CD4-positive, CD25-positive, alpha-beta regulatory T cell (primary cell): Measurements from ENCODE around the gene ALS2. TPM values are rescaled to one million over a fixed set of nuclear protein-coding genes. Genes with fewer than 3 reads are reported as not detected.

Experiments used
- ATAC-seq, 2 donors: fragments of 150-1000 bp; cut with Tn5 transposase; one replicate each; pipeline ENCODE4 v1.10.0; 2021; ENCODE audit warnings: low read depth in 2 of 2, moderate number of reproducible peaks in 2 of 2, moderate library complexity in 1 of 2
- DNase-seq, 3 donors: peaks; one replicate each; pipeline versions ENCODE4 v3.0.0 to v3.0.0-alpha.2; 2012 to 2022; ENCODE audit warnings: mixed read lengths in 1 of 3
- H3K27ac ChIP-seq: one replicate; pipeline ENCODE4 v1.7.0; 2013; ENCODE audit warnings: mild to moderate bottlenecking, low read length; ENCODE audit not compliant: insufficient read depth, poor library complexity, severe bottlenecking
- H3K27me3 ChIP-seq: one replicate; pipeline ENCODE4 v1.7.0; 2013; ENCODE audit warnings: low read length; ENCODE audit not compliant: control insufficient read depth, insufficient read depth
- H3K36me3 ChIP-seq: one replicate; pipeline ENCODE4 v1.7.0; 2013; ENCODE audit warnings: mild to moderate bottlenecking, low read length, moderate library complexity; ENCODE audit not compliant: control insufficient read depth, insufficient read depth
- H3K4me1 ChIP-seq: 2 replicates; pipeline ENCODE4 v1.7.0; 2013; ENCODE audit warnings: mild to moderate bottlenecking, low read length; ENCODE audit not compliant: insufficient read depth, control insufficient read depth, poor library complexity, severe bottlenecking
- H3K4me3 ChIP-seq: one replicate; pipeline ENCODE4 v1.7.0; 2013; ENCODE audit warnings: low read depth, mild to moderate bottlenecking, low read length, moderate library complexity
- H3K9me3 ChIP-seq, 2 experiments: 1 replicate in 1 of 2; 2 replicates in 1 of 2; pipeline ENCODE4 v1.7.0; 2013; ENCODE audit warnings: low read length in 2 of 2, mild to moderate bottlenecking in 1 of 2, moderate library complexity in 1 of 2; ENCODE audit not compliant: control insufficient read depth in 2 of 2
- H3K27ac Mint-ChIP-seq, 3 donors: one replicate each; pipeline ENCODE4 v1.8.0; 2020 to 2022; ENCODE audit warnings: mild to moderate bottlenecking in 3 of 3, mixed read lengths in 3 of 3, moderate library complexity in 2 of 3
- H3K27me3 Mint-ChIP-seq: one replicate; pipeline ENCODE4 v1.8.0; 2022; ENCODE audit warnings: mild to moderate bottlenecking, mixed read lengths
- H3K36me3 Mint-ChIP-seq: one replicate; pipeline ENCODE4 v1.8.0; 2020; ENCODE audit warnings: mixed read lengths
- H3K4me1 Mint-ChIP-seq, 4 donors: one replicate each; pipeline ENCODE4 v1.8.0; 2020 to 2022; ENCODE audit warnings: mixed read lengths in 4 of 4, mild to moderate bottlenecking in 1 of 4
- H3K4me3 Mint-ChIP-seq, 4 donors: one replicate each; pipeline ENCODE4 v1.8.0; 2020 to 2022; ENCODE audit warnings: mild to moderate bottlenecking in 4 of 4, mixed read lengths in 4 of 4, moderate library complexity in 3 of 4
- H3K9me3 Mint-ChIP-seq, 7 donors: one replicate each; pipeline ENCODE4 v1.8.0; 2020 to 2022; ENCODE audit warnings: mixed read lengths in 7 of 7, mild to moderate bottlenecking in 3 of 7, moderate library complexity in 2 of 7
- polyA plus RNA-seq, 4 donors: library from polyadenylated mRNA; unstranded; fragments of 300-500 nt; fragmentation: Illumina TruSeq; gene quantifications; one replicate each; pipeline ENCODE4 v1.2.3, GENCODE V29; 2021
- total RNA-seq: library from RNA; stranded (reverse); gene quantifications from one replicate; pipeline ENCODE4 v1.2.3, GENCODE V29; 2022

Gene ALS2
- total and polyA plus RNA-seq, 5 donors from 2014 or later: 3.4 to 9.9 (median 4.3) TPM

- ATAC-seq (no peak), DNase-seq (no peak)
- Mint-ChIP-seq H3K36me3 (no peaks in the 10 kb centered on the region), H3K4me1 (no peaks in the 10 kb centered on the region), H3K27me3 (peaks cover 39% of the 10 kb centered on the region), H3K27ac (peak overlapping the region in 1 of 3 donors; percentile 47), H3K9me3 (no peaks in the 10 kb centered on the region), H3K4me3 (no peak overlapping the region)
- peaks cover 11% of the 10 kb centered on the region for H3K27me3 ChIP-seq
- no peaks in the 10 kb centered on the region for H3K9me3 ChIP-seq
- no peak overlapping the region for H3K27ac ChIP-seq
- no peaks in the 10 kb centered on the region for H3K36me3 ChIP-seq
- H3K4me3 ChIP-seq: no peak overlapping the region
- no peaks in the 10 kb centered on the region for H3K4me1 ChIP-seq
Observed at GRCh38 chr2:201798252-201798913, 17.6 kb upstream of the ALS2 start.

- Histone ChIP-seq H3K4me1 (no peaks in the 10 kb centered on the region), H3K27ac (no peak overlapping the region), H3K9me3 (no peaks in the 10 kb centered on the region), H3K27me3 (peaks cover 8% of the 10 kb centered on the region), H3K4me3 (no peak overlapping the region), H3K36me3 (no peaks in the 10 kb centered on the region)
- no peak for ATAC-seq
- no peaks in the 10 kb centered on the region for H3K36me3 Mint-ChIP-seq
- no peak overlapping the region for H3K27ac Mint-ChIP-seq
- no peak for DNase-seq
- no peaks in the 10 kb centered on the region for H3K9me3 Mint-ChIP-seq
- H3K4me1 Mint-ChIP-seq: no peaks in the 10 kb centered on the region
- H3K27me3 Mint-ChIP-seq: peaks cover 30% of the 10 kb centered on the region
- H3K4me3 Mint-ChIP-seq: no peak overlapping the region
Observed at GRCh38 chr2:201797175-201797840, 16.6 kb upstream of the ALS2 start.

DNA sequence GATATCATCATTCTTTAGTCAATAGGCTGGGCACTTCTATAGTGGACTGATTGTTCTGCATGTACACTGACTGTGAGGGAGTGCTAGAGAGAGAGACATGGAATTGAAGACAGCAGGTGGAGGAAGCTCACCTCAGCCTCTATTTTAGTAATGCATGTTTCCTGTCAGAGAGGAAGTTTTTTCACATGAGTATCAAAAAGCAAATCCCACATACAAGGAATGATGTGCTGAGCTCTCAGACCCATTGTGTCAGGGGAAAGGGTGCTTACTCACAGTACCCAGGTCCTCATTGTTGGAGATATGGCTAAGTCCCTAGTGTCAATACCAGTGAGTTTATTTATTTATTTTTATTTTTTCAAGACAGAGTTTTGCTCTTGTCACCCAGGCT, 15.7 kb upstream of the ALS2 start:
- Mint-ChIP-seq H3K9me3 (no peaks in the 10 kb centered on the region), H3K4me1 (no peaks in the 10 kb centered on the region), H3K36me3 (no peaks in the 10 kb centered on the region), H3K27ac (no peak overlapping the region), H3K27me3 (peaks cover 30% of the 10 kb centered on the region), H3K4me3 (no peak overlapping the region)
- H3K27ac ChIP-seq: no peak overlapping the region
- no peaks in the 10 kb centered on the region for H3K36me3 ChIP-seq
- H3K27me3 ChIP-seq: peaks cover 2% of the 10 kb centered on the region
- DNase-seq (no peak), ATAC-seq (no peak)
- no peaks in the 10 kb centered on the region for H3K4me1 ChIP-seq
- no peaks in the 10 kb centered on the region for H3K9me3 ChIP-seq
- no peak overlapping the region for H3K4me3 ChIP-seq

DNA sequence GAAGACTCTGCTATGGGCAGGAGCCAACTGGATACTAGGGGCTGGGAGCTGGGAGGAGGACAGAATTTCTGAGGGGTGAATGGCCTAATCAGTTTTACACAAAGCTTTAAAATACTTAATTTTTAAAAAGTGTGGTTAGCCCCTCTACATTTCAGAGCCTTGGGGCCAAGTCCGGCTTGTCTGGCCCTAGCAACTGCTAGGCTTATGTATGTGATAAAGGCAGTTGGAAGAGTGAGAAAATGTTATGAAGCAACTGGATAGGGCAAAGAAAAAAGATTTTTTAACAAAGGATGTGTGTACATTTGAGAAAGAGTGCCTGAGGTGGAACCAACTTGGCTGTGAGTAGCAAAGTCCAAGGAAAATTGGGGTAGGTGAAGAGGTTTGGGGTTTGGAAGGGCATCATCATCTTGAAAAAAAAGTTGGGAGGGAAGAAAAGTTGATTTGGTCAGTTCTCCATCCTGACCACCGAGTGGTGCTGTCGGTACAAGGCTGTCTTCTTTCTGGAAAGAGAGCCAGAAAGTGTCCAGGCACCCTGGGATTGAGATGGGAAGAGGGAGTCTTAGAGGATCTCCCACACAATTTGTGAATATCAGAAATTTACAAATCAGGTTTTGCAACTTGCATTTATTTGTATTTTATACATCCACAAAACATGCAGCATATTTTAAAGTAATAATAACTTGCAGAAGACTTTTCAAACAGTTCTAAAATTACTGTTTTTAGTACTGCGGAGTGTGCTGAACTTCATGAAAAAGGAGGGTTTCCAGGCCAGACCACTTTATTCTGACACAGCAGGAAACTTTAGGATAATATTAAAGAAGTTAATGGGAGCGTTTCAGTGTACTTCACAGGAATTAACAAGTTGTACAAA, 15.1 kb upstream of the ALS2 start:
- Mint-ChIP-seq H3K27me3 (peaks cover 26% of the 10 kb centered on the region), H3K36me3 (no peaks in the 10 kb centered on the region), H3K4me3 (no peak overlapping the region), H3K9me3 (no peaks in the 10 kb centered on the region), H3K27ac (no peak overlapping the region), H3K4me1 (no peaks in the 10 kb centered on the region)
- Histone ChIP-seq H3K9me3 (no peaks in the 10 kb centered on the region), H3K4me3 (no peak overlapping the region), H3K27ac (no peak overlapping the region), H3K4me1 (no peaks in the 10 kb centered on the region), H3K36me3 (no peaks in the 10 kb centered on the region), H3K27me3 (peaks cover 2% of the 10 kb centered on the region)
- DNase-seq (peak in 1 of 3 donors; percentile 8), ATAC-seq (no peak)

DNA sequence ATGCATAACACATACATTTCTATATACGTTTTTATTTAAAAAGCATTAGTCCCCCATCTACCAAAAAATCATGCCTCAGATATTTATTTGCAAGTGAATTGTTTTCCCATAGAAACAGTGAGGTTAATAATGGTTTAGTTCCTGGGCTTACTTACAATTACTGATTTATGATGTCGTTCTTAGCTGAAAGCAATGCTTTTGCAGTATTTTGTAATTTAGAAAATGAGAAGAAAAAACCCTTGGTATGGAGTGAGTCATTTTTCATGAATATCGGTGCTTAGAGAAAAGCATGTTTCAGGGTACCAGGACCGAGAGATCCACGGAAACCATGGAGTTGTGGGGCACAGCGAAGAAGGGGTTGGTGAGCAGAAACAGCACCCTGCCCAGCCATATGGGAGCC, 13.6 kb upstream of the ALS2 start:
- H3K36me3 Mint-ChIP-seq: no peaks in the 10 kb centered on the region

GRCh38 chr2:201793631-201794030, 12.9 kb upstream of the ALS2 start:
- DNase-seq (no peak), ATAC-seq (no peak)
- H3K9me3 ChIP-seq: no peaks in the 10 kb centered on the region
- no peaks in the 10 kb centered on the region for H3K36me3 ChIP-seq
- no peak overlapping the region for H3K27ac Mint-ChIP-seq
- H3K27ac ChIP-seq: no peak overlapping the region
- H3K4me3 Mint-ChIP-seq: no peak overlapping the region
- no peaks in the 10 kb centered on the region for H3K9me3 Mint-ChIP-seq
- no peaks in the 10 kb centered on the region for H3K4me1 ChIP-seq
- H3K27me3 ChIP-seq: peaks cover 2% of the 10 kb centered on the region
- no peaks in the 10 kb centered on the region for H3K4me1 Mint-ChIP-seq
- H3K27me3 Mint-ChIP-seq: peaks cover 25% of the 10 kb centered on the region
- no peaks in the 10 kb centered on the region for H3K36me3 Mint-ChIP-seq
- H3K4me3 ChIP-seq: no peak overlapping the region

More for the DNA sequence above, 13.6 kb upstream of the ALS2 start:
- no peaks in the 10 kb centered on the region for H3K4me1 ChIP-seq
- Mint-ChIP-seq H3K27ac (peak overlapping the region in 1 of 3 donors; percentile 37), H3K4me1 (no peaks in the 10 kb centered on the region), H3K9me3 (no peaks in the 10 kb centered on the region), H3K27me3 (peaks cover 25% of the 10 kb centered on the region), H3K4me3 (no peak overlapping the region)
- peaks cover 2% of the 10 kb centered on the region for H3K27me3 ChIP-seq
- H3K27ac ChIP-seq: no peak overlapping the region
- DNase-seq: no peak
- no peaks in the 10 kb centered on the region for H3K36me3 ChIP-seq
- H3K4me3 ChIP-seq: no peak overlapping the region
- no peaks in the 10 kb centered on the region for H3K9me3 ChIP-seq
- ATAC-seq: no peak

DNA sequence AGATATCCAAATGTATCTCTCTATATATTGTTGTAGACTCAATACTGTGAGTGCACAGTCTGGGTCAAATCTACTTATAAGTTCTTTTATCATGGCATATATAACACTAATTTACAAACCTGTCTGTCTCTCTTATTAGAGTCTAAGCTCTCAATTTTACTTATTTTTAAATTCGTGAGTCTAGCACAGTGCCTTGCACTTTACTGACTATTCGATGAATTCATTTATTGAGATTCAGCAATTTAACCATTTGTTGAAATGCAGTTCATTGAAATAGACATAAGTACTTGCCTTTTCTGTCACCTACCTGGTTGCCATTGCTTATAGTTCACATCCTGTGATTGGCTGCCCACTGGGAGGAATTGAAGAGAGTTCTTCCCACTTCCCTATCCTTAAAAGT, 10.3 kb upstream of the ALS2 start:
- Histone ChIP-seq H3K27ac (no peak overlapping the region), H3K27me3 (no peaks in the 10 kb centered on the region), H3K4me1 (no peaks in the 10 kb centered on the region), H3K36me3 (no peaks in the 10 kb centered on the region), H3K9me3 (no peaks in the 10 kb centered on the region), H3K4me3 (no peak overlapping the region)
- no peak for DNase-seq
- Mint-ChIP-seq H3K27ac (no peak overlapping the region), H3K9me3 (no peaks in the 10 kb centered on the region), H3K4me3 (no peak overlapping the region), H3K27me3 (peaks cover 28% of the 10 kb centered on the region), H3K36me3 (no peaks in the 10 kb centered on the region), H3K4me1 (no peaks in the 10 kb centered on the region)
- no peak for ATAC-seq
